OCI-LY7 (cell line): ENCODE data around the gene SLC16A2. TPM values are rescaled to one million over a fixed set of nuclear protein-coding genes. Genes with fewer than 3 reads are reported as not detected.

ENCODE experiments used
- BruUV-seq: library from RNA; stranded (reverse); fragments of 400-500 nt; replicated peaks from 2 replicates; lab custom pipeline; 2021; lab: Mats Ljungman, UMichigan
- CTCF ChIA-PET: fragments of 300-600 bp; sonication (Branson Sonifier 250); formaldehyde crosslinking; loops from one replicate; lab custom pipeline; 2022; ENCODE audit warnings: antibody characterized with exemption; ENCODE audit not compliant: unreplicated experiment; lab: Charles Lee
- POLR2A ChIA-PET: fragments of 300-600 bp; sonication (Branson Sonifier 250); formaldehyde crosslinking; loops from one replicate; lab custom pipeline; 2022; ENCODE audit warnings: antibody characterized with exemption; lab: Charles Lee
- DNase-seq: peaks from one replicate; pipeline ENCODE4 v3.0.0-alpha.2; 2015; ENCODE audit warnings: low spot score
- H2AFZ ChIP-seq: fragments of 200-600 bp; sonication (generic), shearing (Covaris generic); 2 replicates; pipeline ENCODE4 v1.6.1; 2014; ENCODE audit warnings: mild to moderate bottlenecking, antibody characterized with exemption, low read length, moderate library complexity
- H3K27ac ChIP-seq: fragments of 200-600 bp; sonication (generic); 2 replicates; pipeline ENCODE4 v1.5.1; 2014; ENCODE audit warnings: mixed run types, low read depth, mild to moderate bottlenecking, moderate library complexity, low read length, inconsistent platforms; ENCODE audit not compliant: poor library complexity, severe bottlenecking
- H3K36me3 ChIP-seq: fragments of 200-600 bp; sonication (generic); 2 replicates; pipeline ENCODE4 v1.6.1; 2014; ENCODE audit warnings: mild to moderate bottlenecking, antibody characterized with exemption, low read length, moderate library complexity, mixed read lengths; ENCODE audit not compliant: insufficient read depth
- H3K4me1 ChIP-seq: fragments of 200-600 bp; sonication (generic); 2 replicates; pipeline ENCODE4 v1.5.1; 2014; ENCODE audit warnings: mild to moderate bottlenecking, low read length; ENCODE audit not compliant: insufficient read depth, poor library complexity, severe bottlenecking
- H3K4me2 ChIP-seq: fragments of 200-600 bp; sonication (generic); 2 replicates; pipeline ENCODE4 v1.6.1; 2014; ENCODE audit warnings: mild to moderate bottlenecking, low read length
- H3K4me3 ChIP-seq: fragments of 200-600 bp; sonication (generic); 2 replicates; pipeline ENCODE4 v1.5.1; 2014; ENCODE audit warnings: mild to moderate bottlenecking, low read depth, low read length; ENCODE audit not compliant: poor library complexity, severe bottlenecking
- H3K79me2 ChIP-seq: fragments of 200-600 bp; sonication (generic); 2 replicates; pipeline ENCODE4 v1.6.1; 2016; ENCODE audit warnings: low read depth, mild to moderate bottlenecking, low read length, moderate library complexity, mixed read lengths; ENCODE audit not compliant: insufficient read depth
- H3K9me2 ChIP-seq: fragments of 200-600 bp; sonication (generic); 2 replicates; pipeline ENCODE4 v1.6.1; 2016; ENCODE audit warnings: mild to moderate bottlenecking, low read length, mixed read lengths; ENCODE audit not compliant: insufficient read depth
- H3K9me3 ChIP-seq: fragments of 200-600 bp; sonication (generic); 2 replicates; pipeline ENCODE4 v1.6.1; 2014; ENCODE audit warnings: mild to moderate bottlenecking, mixed run types, low read length, mixed read lengths
- H4K20me1 ChIP-seq: fragments of 200-600 bp; sonication (generic); 2 replicates; pipeline ENCODE4 v1.6.1; 2014; ENCODE audit warnings: mild to moderate bottlenecking, antibody characterized with exemption, low read length, moderate library complexity, mixed read lengths; ENCODE audit not compliant: insufficient read depth
- EZH2phosphoT487 ChIP-seq: fragments of 200-600 bp; sonication (generic); IDR thresholded peaks from 2 replicates; pipeline ENCODE4 v1.6.1; 2018; ENCODE audit warnings: low read depth, borderline replicate concordance, mild to moderate bottlenecking, mixed run types, antibody characterized with exemption, low read length, moderate library complexity, mixed read lengths
- intact Hi-C: fragments of 100-400 bp; cut with micrococcal nuclease; formaldehyde crosslinking; loops from one replicate; pipeline ENCODE4 v1.10.0; 2022; ENCODE audit not compliant: unreplicated experiment
- small RNA-seq: library from RNA; depleted of rRNA; stranded (forward); fragments of <200 nt; gene quantifications from one replicate; pipeline ENCODE3, GENCODE V24; 2014
- total RNA-seq, 2 experiments: library from RNA; depleted of rRNA in 1 of 2; stranded (reverse); fragments of >200 nt in 1 of 2; shearing (Covaris generic) in 1 of 2; gene quantifications; 2 replicates each; pipeline ENCODE4 v1.2.3, GENCODE V29; 2014 to 2022
- TF ChIP-seq, protein P1 (sequence below): fragments of 200-600 bp; sonication (generic); conservative IDR thresholded peaks from 2 replicates; pipeline ENCODE4 v1.5.1; 2014; ENCODE audit warnings: mild to moderate bottlenecking, antibody characterized with exemption, low read length, moderate library complexity, mixed read lengths

The SLC16A2 gene
- total RNA-seq, 2 experiments from 2014 or later: not detected

DNA sequence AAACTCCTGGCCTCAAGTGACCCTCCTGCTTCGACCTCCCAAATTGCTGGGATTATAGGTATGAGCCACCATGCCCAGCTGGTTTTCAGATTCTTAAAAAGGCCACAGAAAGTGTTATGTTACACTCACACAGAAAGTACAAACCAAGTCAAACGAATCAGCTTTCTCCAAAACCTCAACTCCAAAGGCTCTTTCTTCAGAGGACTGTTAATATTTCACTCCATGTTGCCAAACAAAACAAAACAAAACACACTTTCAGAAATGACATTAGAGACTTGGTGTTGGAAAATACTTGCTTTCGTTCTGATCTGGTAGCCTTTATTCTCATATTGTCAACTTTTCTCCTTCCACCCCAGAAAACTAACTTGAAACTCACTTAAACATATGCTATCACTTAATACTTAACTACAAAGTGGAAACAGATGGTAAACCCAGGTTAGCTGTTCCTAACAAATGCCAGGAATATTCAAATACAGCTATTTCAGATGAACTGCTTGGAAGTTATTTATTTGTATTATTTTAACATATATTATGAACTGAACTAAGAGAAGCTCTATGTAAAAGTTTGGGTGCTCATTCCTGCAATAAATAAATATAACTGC is 158.4 kb downstream of the SLC16A2 start:
- H3K9me3 ChIP-seq: no peaks in the 10 kb centered on the region
- intact Hi-C loops: no loop called here
- H3K36me3 ChIP-seq: no peaks in the 10 kb centered on the region
- H3K4me3 ChIP-seq: no peak overlapping the region
- no peak for TF ChIP-seq EZH2phosphoT487
- TF ChIP-seq, protein P1, sequence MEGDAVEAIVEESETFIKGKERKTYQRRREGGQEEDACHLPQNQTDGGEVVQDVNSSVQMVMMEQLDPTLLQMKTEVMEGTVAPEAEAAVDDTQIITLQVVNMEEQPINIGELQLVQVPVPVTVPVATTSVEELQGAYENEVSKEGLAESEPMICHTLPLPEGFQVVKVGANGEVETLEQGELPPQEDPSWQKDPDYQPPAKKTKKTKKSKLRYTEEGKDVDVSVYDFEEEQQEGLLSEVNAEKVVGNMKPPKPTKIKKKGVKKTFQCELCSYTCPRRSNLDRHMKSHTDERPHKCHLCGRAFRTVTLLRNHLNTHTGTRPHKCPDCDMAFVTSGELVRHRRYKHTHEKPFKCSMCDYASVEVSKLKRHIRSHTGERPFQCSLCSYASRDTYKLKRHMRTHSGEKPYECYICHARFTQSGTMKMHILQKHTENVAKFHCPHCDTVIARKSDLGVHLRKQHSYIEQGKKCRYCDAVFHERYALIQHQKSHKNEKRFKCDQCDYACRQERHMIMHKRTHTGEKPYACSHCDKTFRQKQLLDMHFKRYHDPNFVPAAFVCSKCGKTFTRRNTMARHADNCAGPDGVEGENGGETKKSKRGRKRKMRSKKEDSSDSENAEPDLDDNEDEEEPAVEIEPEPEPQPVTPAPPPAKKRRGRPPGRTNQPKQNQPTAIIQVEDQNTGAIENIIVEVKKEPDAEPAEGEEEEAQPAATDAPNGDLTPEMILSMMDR: no peak
- H3K9me2 ChIP-seq: no peaks in the 10 kb centered on the region
- no peaks in the 10 kb centered on the region for H3K79me2 ChIP-seq
- no peak overlapping the region for H3K27ac ChIP-seq
- ChIA-PET POLR2A (interaction anchor here (0.8 kb wide), 1 partner anchor 18 kb away, joined by 3 read pairs; no protein-coding TSS in a partner anchor), CTCF (no interaction called here)
- BruUV-seq: no TSS peak
- H2AFZ ChIP-seq: no peak overlapping the region
- no peak overlapping the region for H3K4me2 ChIP-seq
- no peaks in the 10 kb centered on the region for H4K20me1 ChIP-seq
- DNase-seq: no peak
- H3K4me1 ChIP-seq: no peaks in the 10 kb centered on the region

Small RNA genes lying within 50 kb of the gene (small RNA-seq; reads per million reads assigned to genes)
- gene RN7SL790P: not detected

Other genes starting within 250 kb of the SLC16A2 start
- not detected in 2 replicates for gene ZCCHC13, start 117.3 kb upstream of the SLC16A2 start, total RNA-seq (2014; rRNA removed; shearing (Covaris generic))
- not detected in 2 replicates for gene ZCCHC13, start 117.3 kb upstream of the SLC16A2 start, total RNA-seq (2022)
- gene RLIM, start 193.1 kb downstream of the SLC16A2 start, total RNA-seq (2014; rRNA removed; shearing (Covaris generic)): 22.7 and 23.4 TPM in 2 replicates
- gene RLIM, start 193.1 kb downstream of the SLC16A2 start, total RNA-seq (2022): 30.8 and 31.7 TPM in 2 replicates